SK-N-SH (cell line): Measurements from ENCODE around the gene MED16. TPM values are rescaled to one million over a fixed set of nuclear protein-coding genes. Genes with fewer than 3 reads are reported as not detected.

Experiments used
- CTCF ChIA-PET: fragments of 300-600, 350-600 bp; formaldehyde crosslinking; extraction: SDS; loops from one replicate; lab custom pipeline; 2021; lab: Yijun Ruan, JAX
- POLR2A ChIA-PET: fragments of 350-600 bp; sonication (Branson Sonifier 250); formaldehyde crosslinking; extraction: SDS; loops from one replicate; lab custom pipeline; 2020; ENCODE audit warnings: antibody characterized with exemption, inconsistent platforms; lab: Yijun Ruan, JAX
- DNase-seq: peaks from one replicate; pipeline ENCODE4 v3.0.0; 2012
- H2AFZ ChIP-seq: fragments of 200-600 bp; sonication (generic); 2 replicates; pipeline ENCODE4 v1.8.1; 2016; ENCODE audit warnings: antibody characterized with exemption, mild to moderate bottlenecking, low read depth
- H3F3A ChIP-seq: fragments of 200-600 bp; sonication (generic); replicated peaks from 2 replicates; pipeline ENCODE3; 2016; ENCODE audit warnings: antibody characterized with exemption, mild to moderate bottlenecking; ENCODE audit not compliant: insufficient read depth
- H3K27ac ChIP-seq, 2 experiments: fragments of 200-500 bp in 1 of 2; fragments of 200-600 bp in 1 of 2; sonication (Bioruptor generic) in 1 of 2; sonication (generic), shearing (Covaris generic) in 1 of 2; 2 replicates each; pipeline versions ENCODE4 v1.5.1 to v1.6.1; 2014 to 2016; ENCODE audit warnings: low read depth in 2 of 2, inconsistent platforms in 1 of 2, low read length in 1 of 2, mild to moderate bottlenecking in 1 of 2, mixed read lengths in 1 of 2
- H3K27me3 ChIP-seq: fragments of 200-600 bp; sonication (generic), shearing (Covaris generic); 2 replicates; pipeline ENCODE4 v1.6.1; 2016; ENCODE audit warnings: mixed run types; ENCODE audit not compliant: insufficient read depth
- H3K36me3 ChIP-seq, 2 experiments: fragments of 200-500 bp in 1 of 2; fragments of 200-600 bp in 1 of 2; sonication (Bioruptor generic) in 1 of 2; sonication (generic) in 1 of 2; replicated peaks in 1 of 2; 2 replicates each; pipeline versions ENCODE3 to v1.5.1; 2014 to 2016; ENCODE audit warnings: low read length in 1 of 2, mild to moderate bottlenecking in 1 of 2; ENCODE audit not compliant: insufficient read depth in 2 of 2, control insufficient read depth in 1 of 2
- H3K4me1 ChIP-seq, 2 experiments: fragments of 200-500 bp in 1 of 2; fragments of 200-600 bp in 1 of 2; sonication (Bioruptor generic) in 1 of 2; sonication (generic), shearing (Covaris generic) in 1 of 2; 2 replicates each; pipeline versions ENCODE4 v1.5.1 to v1.6.1; 2014 to 2016; ENCODE audit warnings: low read depth in 1 of 2, low read length in 1 of 2, mixed run types in 1 of 2; ENCODE audit not compliant: insufficient read depth in 2 of 2, control insufficient read depth in 1 of 2
- H3K4me2 ChIP-seq: fragments of 200-600 bp; sonication (generic), shearing (Covaris generic); 2 replicates; pipeline ENCODE4 v1.6.1; 2017; ENCODE audit warnings: mixed run types
- H3K4me3 ChIP-seq, 2 experiments: fragments of 200-500 bp in 1 of 2; fragments of 200-600 bp in 1 of 2; sonication (Bioruptor generic) in 1 of 2; sonication (generic), shearing (Covaris generic) in 1 of 2; 2 replicates each; pipeline versions ENCODE4 v1.5.1 to v1.8.1; 2014 to 2016; ENCODE audit warnings: low read depth in 2 of 2, inconsistent platforms in 1 of 2, low read length in 1 of 2, mild to moderate bottlenecking in 1 of 2, mixed read lengths in 1 of 2, moderate library complexity in 1 of 2
- H3K79me2 ChIP-seq: fragments of 200-600 bp; sonication (generic); 2 replicates; pipeline ENCODE4 v1.8.1; 2017; ENCODE audit warnings: mild to moderate bottlenecking; ENCODE audit not compliant: insufficient read depth
- H3K9ac ChIP-seq: fragments of 200-600 bp; sonication (generic); 2 replicates; pipeline ENCODE4 v1.6.1; 2017; ENCODE audit warnings: mixed run types
- H3K9me2 ChIP-seq: fragments of 200-600 bp; sonication (generic); 2 replicates; pipeline ENCODE4 v1.6.1; 2017; ENCODE audit warnings: mixed run types
- H3K9me3 ChIP-seq: fragments of 200-600 bp; sonication (generic); 2 replicates; pipeline ENCODE4 v1.6.1; 2017; ENCODE audit warnings: mixed run types, mild to moderate bottlenecking, moderate library complexity
- H4K20me1 ChIP-seq: fragments of 200-600 bp; sonication (generic); 2 replicates; pipeline ENCODE4 v1.6.1; 2017; ENCODE audit warnings: mild to moderate bottlenecking, mixed run types; ENCODE audit not compliant: insufficient read depth
- CHD2 ChIP-seq: fragments of 150-350 bp; IDR thresholded peaks from 2 replicates; pipeline ENCODE4 v1.6.1; 2018; ENCODE audit warnings: low read length; ENCODE audit not compliant: partially characterized antibody
- EP300 ChIP-seq, 2 experiments: IDR thresholded peaks; 2 replicates each; pipeline versions ENCODE4 v1.4.0 to v1.6.1; 2012; ENCODE audit warnings: borderline replicate concordance in 1 of 2, low read depth in 1 of 2, low read length in 1 of 2
- EZH2phosphoT487 ChIP-seq: fragments of 200-600 bp; sonication (generic); IDR thresholded peaks from 2 replicates; pipeline ENCODE4 v1.6.1; 2017; ENCODE audit warnings: low read depth, mixed run types, mild to moderate bottlenecking, antibody characterized with exemption, moderate library complexity, borderline replicate concordance
- FOXJ3 ChIP-seq: sonication (generic); formaldehyde crosslinking; IDR thresholded peaks from 2 replicates; pipeline ENCODE4 v1.5.1; 2020; ENCODE audit warnings: mild to moderate bottlenecking, missing genetic modification reagents
- FOXM1 ChIP-seq: IDR thresholded peaks from 2 replicates; pipeline ENCODE4 v1.4.0; 2012; ENCODE audit warnings: low read depth, mild to moderate bottlenecking
- GABPA ChIP-seq: IDR thresholded peaks from 2 replicates; pipeline ENCODE4 v1.4.0; 2012; ENCODE audit warnings: low read depth, mild to moderate bottlenecking
- GATA2 ChIP-seq: sonication (generic); formaldehyde crosslinking; IDR thresholded peaks from 2 replicates; pipeline ENCODE4 v1.5.0; 2020; ENCODE audit warnings: mild to moderate bottlenecking, missing genetic modification reagents
- IRF3 ChIP-seq: fragments of 150-350 bp; IDR thresholded peaks from 2 replicates; pipeline ENCODE4 v1.6.1; 2016; ENCODE audit warnings: mild to moderate bottlenecking, low read depth, low read length
- JUND ChIP-seq: IDR thresholded peaks from 2 replicates; pipeline ENCODE4 v1.4.0; 2012
- NFIC ChIP-seq: IDR thresholded peaks from 2 replicates; pipeline ENCODE4 v1.4.0; 2012; ENCODE audit warnings: borderline replicate concordance
- NRF1 ChIP-seq: IDR thresholded peaks from 2 replicates; pipeline ENCODE4 v1.6.1; 2012; ENCODE audit warnings: low read depth, mild to moderate bottlenecking, low read length
- POLR2AphosphoS5 ChIP-seq: IDR thresholded peaks from 2 replicates; pipeline ENCODE4 v1.6.1; 2012; ENCODE audit warnings: low read depth, low read length
- RAD21 ChIP-seq: IDR thresholded peaks from 2 replicates; pipeline ENCODE4 v1.6.1; 2012; ENCODE audit warnings: mild to moderate bottlenecking, low read length
- RCOR1 ChIP-seq: fragments of 150-350 bp; IDR thresholded peaks from 2 replicates; pipeline ENCODE4 v1.6.1; 2017; ENCODE audit warnings: antibody characterized with exemption, low read length
- RFX5 ChIP-seq: IDR thresholded peaks from 2 replicates; pipeline ENCODE4 v1.6.1; 2012; ENCODE audit warnings: mild to moderate bottlenecking, improper control_type of control experiment, low read length
- SIN3A ChIP-seq: IDR thresholded peaks from 2 replicates; pipeline ENCODE4 v1.6.1; 2012; ENCODE audit warnings: low read depth, mild to moderate bottlenecking, low read length, moderate library complexity, borderline replicate concordance
- SMC3 ChIP-seq: IDR thresholded peaks from 2 replicates; pipeline ENCODE4 v1.6.1; 2012; ENCODE audit warnings: low read depth, low read length, improper control_type of control experiment
- TAF1 ChIP-seq: IDR thresholded peaks from 2 replicates; pipeline ENCODE4 v1.6.1; 2012; ENCODE audit warnings: low read depth, mild to moderate bottlenecking, low read length, moderate library complexity, borderline replicate concordance
- TEAD4 ChIP-seq: IDR thresholded peaks from 2 replicates; pipeline ENCODE4 v1.4.0; 2012; ENCODE audit warnings: mild to moderate bottlenecking, borderline replicate concordance; ENCODE audit not compliant: insufficient read depth
- YY1 ChIP-seq: IDR thresholded peaks from 2 replicates; pipeline ENCODE4 v1.4.0; 2012; ENCODE audit warnings: low read depth, mild to moderate bottlenecking
- WGBS: methylation state at CpG from one replicate; pipeline ENCODE4 v1.1.6; 2017; ENCODE audit warnings: low lambda C conversion rate; 5-methylcytosine and 5-hydroxymethylcytosine counted together
- polyA plus RNA-seq, 3 experiments: library from polyadenylated mRNA; depleted of rRNA; stranded (reverse); fragments of >200 nt; gene quantifications; 2 replicates each; pipeline ENCODE4 v1.2.3, GENCODE V29; 2012
- TF ChIP-seq, protein P1 (sequence below): IDR thresholded peaks from 2 replicates; pipeline ENCODE4 v1.4.0; 2012; ENCODE audit warnings: low read depth, borderline replicate concordance
- TF ChIP-seq, protein P2 (sequence below): fragments of 150-350 bp; IDR thresholded peaks from 2 replicates; pipeline ENCODE4 v1.6.1; 2017; ENCODE audit warnings: antibody characterized with exemption, low read length, low read depth, borderline replicate concordance

Gene MED16
- polyA plus RNA-seq, 1 of the 3 experiments (the other 2 are of a cell fraction): 40.6 TPM

GRCh38 chr19:940591-941291 lies 47.8 kb upstream of the MED16 start (continued):
- TF ChIP-seq POLR2AphosphoS5 (peak; percentile 26; the same call in 1 of the 2 replicates), TEAD4 (no peak), GABPA (no peak; the same call in 1 of the 2 replicates), TAF1 (no peak), IRF3 (no peak), FOXJ3 (CRISPR knock-in tag) (no peak), SIN3A (no peak), YY1 (no peak), NFIC (peak; percentile 98)

- Histone ChIP-seq H3K9ac (no peak overlapping the region), H3K79me2 (peaks cover 43% of the 10 kb centered on the region; the same call in 1 of the 2 replicates), H3K4me2 (peak overlapping the region; percentile 88), H3K9me3 (no peaks in the 10 kb centered on the region), H3K4me3 (no peak overlapping the region), H3K27me3 (no peaks in the 10 kb centered on the region), H4K20me1 (peaks cover 36% of the 10 kb centered on the region), H3K36me3 (no peaks in the 10 kb centered on the region), H3K4me1 (peaks cover 6 to 56% of the 10 kb centered on the region in 2 experiments; a peak in 3 of 4 replicates), H2AFZ (no peak overlapping the region), H3K9me2 (no peaks in the 10 kb centered on the region), H3K27ac (peak overlapping the region; percentile 69 to 95), H3F3A (peaks cover 13% of the 10 kb centered on the region)
- POLR2A ChIA-PET: interaction anchor here (1.4 kb wide), 1 partner anchor 44 kb away, joined by 5 read pairs; the partner anchor contains the start of gene WDR18
- TF ChIP-seq CHD2 (no peak), EP300 (IDR thresholded peaks at IDR 0.05; ENCODE audit: borderline replicate concordance in 1 of 2, low read depth in 1 of 2, low read length in 1 of 2) (no peak), RCOR1 (no peak), NFIC (no peak), RAD21 (no peak), EZH2phosphoT487 (no peak), IRF3 (no peak), FOXM1 (no peak), TAF1 (no peak), SMC3 (no peak), GATA2 (CRISPR knock-in tag) (no peak), TEAD4 (no peak), NRF1 (no peak), JUND (no peak), RFX5 (no peak)
- TF ChIP-seq, protein P1, sequence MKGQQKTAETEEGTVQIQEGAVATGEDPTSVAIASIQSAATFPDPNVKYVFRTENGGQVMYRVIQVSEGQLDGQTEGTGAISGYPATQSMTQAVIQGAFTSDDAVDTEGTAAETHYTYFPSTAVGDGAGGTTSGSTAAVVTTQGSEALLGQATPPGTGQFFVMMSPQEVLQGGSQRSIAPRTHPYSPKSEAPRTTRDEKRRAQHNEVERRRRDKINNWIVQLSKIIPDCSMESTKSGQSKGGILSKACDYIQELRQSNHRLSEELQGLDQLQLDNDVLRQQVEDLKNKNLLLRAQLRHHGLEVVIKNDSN: no peak
- TF ChIP-seq, protein P2, sequence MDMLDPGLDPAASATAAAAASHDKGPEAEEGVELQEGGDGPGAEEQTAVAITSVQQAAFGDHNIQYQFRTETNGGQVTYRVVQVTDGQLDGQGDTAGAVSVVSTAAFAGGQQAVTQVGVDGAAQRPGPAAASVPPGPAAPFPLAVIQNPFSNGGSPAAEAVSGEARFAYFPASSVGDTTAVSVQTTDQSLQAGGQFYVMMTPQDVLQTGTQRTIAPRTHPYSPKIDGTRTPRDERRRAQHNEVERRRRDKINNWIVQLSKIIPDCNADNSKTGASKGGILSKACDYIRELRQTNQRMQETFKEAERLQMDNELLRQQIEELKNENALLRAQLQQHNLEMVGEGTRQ: no peak
- WGBS: 95% methylated on average over 7 of the region's 7 CpGs
- CTCF ChIA-PET: interaction anchor here (1.1 to 1.4 kb wide), 5 partner anchors 18 to 430 kb away, joined by 3 to 4 read pairs (median 3); partner anchors contain the start of gene WDR18
- no peak for DNase-seq
These were observed 46.9 kb upstream of the MED16 start for GRCh38 chr19:939922-940321.
